HL-60/S4 (cell line): ENCODE measurements around the gene PTPRR.

Experiments
- in situ Hi-C: fragments of 300-500 bp; cut with MboI; formaldehyde crosslinking; loops from 2 replicates; pipeline ENCODE4 v1.14.3; 2022; ENCODE audit warnings: low sequenced_read_pairs

PTPRR gene

DNA sequence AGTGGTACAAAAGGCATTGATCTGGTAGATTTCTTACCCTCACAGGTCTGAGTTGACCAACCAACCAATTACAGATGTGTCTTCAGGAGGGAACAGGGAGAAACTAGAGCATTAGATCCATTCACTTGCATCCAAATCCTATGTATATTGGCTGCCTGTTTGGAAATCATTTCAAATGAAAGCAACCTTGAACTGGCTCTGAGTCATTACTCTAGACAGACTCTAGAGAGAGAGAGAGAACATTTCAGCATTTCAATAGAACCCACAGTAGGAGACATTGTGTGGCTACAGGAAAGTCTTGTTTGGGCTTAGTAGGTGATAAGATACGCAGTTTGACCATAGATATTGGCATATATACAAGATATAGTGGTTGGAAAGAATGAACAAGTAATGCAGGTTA is 114.5 kb downstream of the PTPRR start:
- in situ Hi-C loops: no loop called here

DNA sequence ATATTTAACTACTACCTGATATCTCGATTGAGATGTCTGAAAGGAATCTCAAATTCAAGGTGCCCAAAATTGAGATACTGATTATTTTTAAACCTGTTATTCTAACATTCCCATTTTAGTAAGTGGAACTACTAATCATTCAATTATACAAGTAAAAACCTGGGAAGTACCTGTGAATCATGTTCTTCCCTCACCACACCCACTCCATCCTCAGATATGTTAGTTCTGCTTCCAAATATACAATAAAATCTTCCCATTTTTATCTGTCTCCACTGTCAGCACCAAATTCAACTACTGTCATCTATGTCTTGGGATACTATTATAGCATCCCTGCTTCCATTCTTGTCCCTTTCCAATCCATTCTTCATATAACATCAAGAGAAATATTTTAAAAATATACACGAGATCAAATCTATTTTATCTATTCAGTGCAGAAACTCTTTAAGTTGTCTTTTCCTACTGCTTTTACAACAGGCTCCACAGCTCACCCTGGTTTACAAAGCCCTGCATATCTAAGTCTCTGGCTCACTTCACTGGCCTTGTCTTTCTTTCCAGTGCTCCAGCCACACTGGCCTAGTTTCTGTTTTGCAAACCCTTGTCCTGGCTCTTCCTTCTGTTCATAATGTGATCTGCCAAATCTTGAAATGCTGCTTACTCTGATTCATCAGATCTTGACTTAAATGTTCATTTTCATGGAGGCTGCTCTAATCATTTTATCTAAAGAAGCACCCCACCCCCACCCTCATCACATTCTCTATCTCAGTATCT is 122.3 kb downstream of the PTPRR start:
- in situ Hi-C loops: no loop called here

GRCh38 chr12:70796989-70797388 is 123.5 kb downstream of the PTPRR start:
- in situ Hi-C loops: no loop called here

GRCh38 chr12:70795608-70796007 is 124.9 kb downstream of the PTPRR start:
- in situ Hi-C loops: no loop called here

DNA sequence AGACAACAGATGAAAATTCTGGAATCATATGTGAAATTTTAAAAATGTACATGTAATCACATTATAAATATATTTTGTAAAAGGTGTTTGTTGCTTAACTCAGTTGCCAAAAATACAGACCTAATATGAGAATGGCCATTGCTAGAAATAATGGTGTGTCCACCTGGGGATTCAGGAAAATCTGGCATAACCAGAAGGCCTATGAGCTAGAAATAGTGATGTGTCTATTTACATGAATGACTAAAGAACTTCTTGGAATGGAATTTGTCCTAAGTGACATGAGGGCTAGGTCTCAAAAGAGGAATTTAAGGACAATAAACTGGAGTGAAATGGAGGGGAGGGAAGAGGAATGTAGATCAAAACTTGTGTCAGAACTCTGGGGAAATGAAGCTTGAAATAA is 126.4 kb downstream of the PTPRR start:
- in situ Hi-C loops: no loop called here

DNA sequence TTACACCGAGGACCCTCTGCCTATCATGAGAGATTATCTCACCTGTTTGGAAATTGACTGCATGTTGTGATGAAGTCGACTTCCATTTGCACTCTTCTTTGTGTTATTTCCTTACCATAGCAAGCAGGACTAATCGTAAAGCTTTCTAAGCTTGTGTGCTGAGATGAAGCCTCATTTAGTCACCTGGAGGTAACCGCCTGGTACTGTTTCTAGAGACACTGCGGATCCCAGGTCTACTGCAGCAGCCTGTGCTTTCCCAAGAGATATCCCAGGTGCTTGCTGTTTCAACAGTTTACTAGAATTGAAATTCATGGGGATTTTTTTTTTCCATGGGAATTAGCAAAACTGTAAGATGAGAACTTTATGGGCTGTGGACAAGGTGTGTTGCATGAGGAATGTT is 131.8 kb downstream of the PTPRR start:
- in situ Hi-C loops: no loop called here

GRCh38 chr12:70787612-70788011 is 132.9 kb downstream of the PTPRR start:
- in situ Hi-C loops: no loop called here

DNA sequence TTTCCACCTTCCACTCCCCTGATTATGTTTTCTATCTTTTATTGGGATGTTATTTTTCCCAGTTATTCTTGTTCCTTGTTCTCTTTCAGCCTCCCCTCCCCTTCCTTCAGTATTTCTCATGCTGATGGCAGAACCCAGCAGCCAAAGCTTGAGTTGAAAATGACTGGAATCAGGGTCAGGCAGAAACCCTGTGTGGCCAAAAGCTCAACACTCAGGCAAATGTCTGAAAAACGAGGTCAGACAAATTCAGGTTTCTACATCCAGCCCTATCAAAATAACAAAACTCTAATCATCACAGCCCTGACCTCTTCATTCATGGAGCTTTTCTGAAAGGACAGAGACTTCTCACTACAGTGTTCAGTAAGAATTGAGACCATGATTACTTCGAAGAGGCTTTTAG is 134.6 kb downstream of the PTPRR start:
- in situ Hi-C loops: no loop called here

DNA sequence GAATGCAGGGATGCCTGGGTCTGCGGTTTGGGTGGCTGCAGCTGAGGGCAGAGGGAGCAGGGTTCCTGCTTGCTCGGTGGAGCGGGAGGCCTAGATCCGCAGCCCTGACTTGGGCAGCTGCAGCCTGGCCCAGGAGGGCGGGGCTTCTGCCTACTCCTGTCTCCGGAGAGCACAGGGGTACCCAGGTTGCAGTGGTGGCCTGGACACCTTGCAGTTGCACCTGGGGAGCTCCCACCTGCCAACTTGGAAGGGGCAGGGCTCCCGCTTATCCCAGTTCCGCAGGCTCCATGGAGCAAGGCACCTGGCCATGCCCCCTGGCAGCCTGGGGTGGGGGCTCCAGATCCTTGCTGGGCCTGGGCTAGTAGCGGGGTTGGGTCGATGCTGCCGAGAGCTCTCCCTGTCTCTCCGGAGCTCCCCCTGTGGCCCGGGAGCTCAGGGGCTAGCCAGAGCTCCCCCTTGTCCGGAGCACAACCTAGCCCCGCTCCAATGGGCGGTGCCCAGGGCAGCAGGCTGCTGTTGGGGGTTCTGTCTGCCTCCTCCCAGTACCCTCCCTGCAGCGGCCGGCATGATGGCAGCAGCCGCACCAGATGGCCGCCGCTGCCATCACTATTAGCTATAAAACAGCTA is 136.4 kb downstream of the PTPRR start:
- in situ Hi-C loops: no loop called here

DNA sequence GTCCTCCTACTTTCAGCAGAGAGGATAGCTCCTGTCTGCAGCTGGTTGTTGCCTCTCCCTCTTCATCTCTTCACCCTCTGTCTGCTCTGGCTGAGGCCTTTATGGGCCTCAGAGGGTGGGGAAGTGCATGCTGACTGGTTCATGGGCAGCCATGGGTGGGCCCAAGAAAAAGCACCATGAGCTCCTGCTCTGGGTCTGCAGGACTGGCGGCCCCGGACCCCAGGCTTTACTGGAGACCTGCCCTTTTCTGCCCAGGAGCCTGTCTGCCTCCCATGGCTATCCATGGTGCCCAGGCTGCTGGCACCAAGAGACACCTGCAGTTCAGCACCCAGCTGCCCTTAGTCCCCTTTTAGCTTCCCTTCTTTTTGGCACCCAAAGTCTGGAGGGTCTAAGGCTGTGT is 137.1 kb downstream of the PTPRR start:
- in situ Hi-C loops: no loop called here

- in situ Hi-C loops: no loop called here
Observed at GRCh38 chr12:70779250-70779649, 141.3 kb downstream of the PTPRR start.

DNA sequence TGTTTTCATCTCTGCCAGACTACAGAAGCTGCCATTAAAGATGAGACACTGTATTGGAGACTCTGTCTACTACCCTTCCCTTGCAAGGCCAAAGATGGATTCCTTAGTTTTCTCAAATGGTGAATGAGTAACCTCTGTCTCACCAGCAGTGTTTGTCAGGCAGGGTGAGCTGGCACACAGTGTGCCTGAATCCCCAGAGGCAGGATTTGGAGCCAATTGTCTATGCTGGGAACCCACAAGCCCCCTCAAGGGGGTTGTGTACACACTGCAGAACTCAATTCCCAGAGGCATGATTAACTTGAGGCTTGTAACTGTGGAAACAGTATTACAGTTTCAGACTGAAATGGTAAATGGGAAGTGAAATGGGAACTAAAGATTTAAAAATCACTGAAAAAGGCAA is 146.5 kb downstream of the PTPRR start:
- in situ Hi-C loops: no loop called here

DNA sequence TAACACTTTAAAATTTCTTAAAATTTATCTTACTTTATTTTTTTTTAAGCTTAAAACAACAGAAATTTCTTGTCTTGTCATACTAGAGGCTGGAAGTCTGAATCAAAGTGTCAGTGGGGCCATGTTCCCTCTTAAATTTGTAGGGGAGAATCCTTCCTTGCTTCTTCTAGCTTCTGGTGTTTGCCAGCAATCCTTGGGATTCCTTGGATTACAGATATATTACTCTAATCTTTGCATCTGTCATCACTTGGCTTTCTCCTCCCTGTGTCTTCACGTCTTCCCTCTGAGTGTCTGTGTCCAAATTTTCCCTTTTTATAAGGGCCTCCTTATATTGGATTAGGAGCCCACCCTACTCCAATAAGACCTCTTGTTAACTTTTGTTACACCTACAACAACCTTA is 147.7 kb downstream of the PTPRR start:
- in situ Hi-C loops: no loop called here

- in situ Hi-C loops: no loop called here
Observed at GRCh38 chr12:70771581-70771980, 149.0 kb downstream of the PTPRR start.

GRCh38 chr12:70763666-70764065 is 156.9 kb downstream of the PTPRR start:
- in situ Hi-C loops: no loop called here

- in situ Hi-C loops: no loop called here
Observed at GRCh38 chr12:70762000-70762399, 158.5 kb downstream of the PTPRR start.

GRCh38 chr12:70759161-70759918 is 161.2 kb downstream of the PTPRR start:
- in situ Hi-C loops: no loop called here

GRCh38 chr12:70758494-70758845 is 162.1 kb downstream of the PTPRR start:
- in situ Hi-C loops: no loop called here

- in situ Hi-C loops: no loop called here
Observed at GRCh38 chr12:70757830-70758493, 162.6 kb downstream of the PTPRR start.

- in situ Hi-C loops: no loop called here
Observed at GRCh38 chr12:70756791-70757190, 163.7 kb downstream of the PTPRR start.

GRCh38 chr12:70756118-70756517 is 164.4 kb downstream of the PTPRR start:
- in situ Hi-C loops: no loop called here

- in situ Hi-C loops: no loop called here
Observed at GRCh38 chr12:70754330-70754741, 166.2 kb downstream of the PTPRR start.
